GM19351 (cell line): ENCODE measurements around the gene ANP32A.

Source experiments
- ATAC-seq: cut with Tn5 transposase; IDR thresholded peaks from one replicate; pipeline ENCODE4 v1.9.1; 2021; ENCODE audit warnings: mild to moderate bottlenecking, moderate library complexity; ENCODE audit not compliant: unreplicated experiment

The ANP32A gene

GRCh38 chr15:68784206-68784605 lies 36.5 kb downstream of the ANP32A start:
- no peak for ATAC-seq

DNA sequence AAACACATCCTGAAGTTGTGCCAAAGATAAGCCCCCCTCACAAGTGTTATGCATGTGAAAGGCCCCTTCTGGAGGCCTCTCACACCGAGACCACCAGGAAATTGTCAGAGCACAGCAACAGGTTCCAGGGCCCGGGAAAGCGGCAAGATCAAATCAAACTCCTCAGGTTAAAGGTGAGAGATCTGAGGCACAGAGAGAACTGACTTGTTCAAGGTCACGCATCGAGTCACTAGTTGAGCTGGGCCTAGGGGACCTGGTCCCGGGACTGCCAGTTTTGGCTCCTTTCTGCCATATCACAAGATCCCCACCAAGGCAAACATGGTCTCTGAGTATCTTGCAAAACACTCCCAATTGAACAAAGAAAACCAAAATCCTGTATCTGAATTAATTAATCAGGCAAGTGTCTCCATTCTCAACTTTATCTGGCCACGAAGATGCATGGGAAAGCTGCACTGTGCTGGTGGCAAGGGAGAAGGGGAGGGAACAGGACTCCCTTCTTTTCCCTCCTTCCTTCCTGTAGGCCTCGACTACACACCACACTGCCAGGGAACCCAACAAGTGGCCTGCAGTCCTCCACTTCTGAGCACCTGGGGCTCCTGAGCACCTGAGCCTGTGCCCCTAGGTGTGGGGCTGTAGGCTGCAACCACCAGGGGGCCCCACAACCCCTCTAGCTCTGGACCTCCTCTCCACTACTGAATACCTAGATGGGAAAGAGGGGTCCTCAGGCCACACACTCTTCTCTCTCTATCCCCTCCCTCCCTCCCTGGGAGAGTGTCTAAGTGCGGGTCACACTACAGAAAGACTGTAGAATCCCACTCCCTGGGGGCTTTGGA lies 37.3 kb downstream of the ANP32A start:
- no peak for ATAC-seq

DNA sequence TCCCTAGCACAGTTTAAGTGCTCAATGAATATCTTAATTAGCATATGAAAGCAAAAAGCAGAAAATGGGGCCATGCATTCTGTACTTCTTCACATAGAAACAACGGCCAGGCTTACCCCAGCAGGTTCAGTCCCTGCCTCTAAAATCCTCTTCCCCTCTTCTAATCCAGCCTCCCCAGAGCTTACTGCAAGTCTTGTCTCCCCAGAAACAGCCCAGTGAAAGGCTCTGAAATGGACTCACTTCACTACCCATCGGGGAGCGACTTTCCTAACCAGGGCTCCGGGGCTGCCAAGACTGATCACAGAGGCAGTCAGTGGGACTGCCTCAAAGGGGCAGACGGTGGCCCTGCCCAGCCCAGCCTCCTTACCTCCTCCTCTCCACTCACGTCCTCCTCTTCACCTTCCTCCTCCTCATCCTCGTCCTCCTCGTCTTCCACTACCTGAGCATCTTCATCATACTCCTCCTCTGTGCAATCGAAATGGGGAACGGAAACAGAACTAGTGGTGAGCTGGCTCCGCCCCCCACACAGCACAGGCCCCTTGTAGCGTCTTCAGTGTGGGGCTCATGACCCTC lies 38.0 kb downstream of the ANP32A start:
- ATAC-seq = no peak

GRCh38 chr15:68781766-68782588 lies 38.7 kb downstream of the ANP32A start:
- no peak for ATAC-seq

GRCh38 chr15:68781217-68781616 lies 39.5 kb downstream of the ANP32A start:
- no peak for ATAC-seq

- ATAC-seq = no peak
Observed at GRCh38 chr15:68778876-68779275, 41.8 kb downstream of the ANP32A start.

DNA sequence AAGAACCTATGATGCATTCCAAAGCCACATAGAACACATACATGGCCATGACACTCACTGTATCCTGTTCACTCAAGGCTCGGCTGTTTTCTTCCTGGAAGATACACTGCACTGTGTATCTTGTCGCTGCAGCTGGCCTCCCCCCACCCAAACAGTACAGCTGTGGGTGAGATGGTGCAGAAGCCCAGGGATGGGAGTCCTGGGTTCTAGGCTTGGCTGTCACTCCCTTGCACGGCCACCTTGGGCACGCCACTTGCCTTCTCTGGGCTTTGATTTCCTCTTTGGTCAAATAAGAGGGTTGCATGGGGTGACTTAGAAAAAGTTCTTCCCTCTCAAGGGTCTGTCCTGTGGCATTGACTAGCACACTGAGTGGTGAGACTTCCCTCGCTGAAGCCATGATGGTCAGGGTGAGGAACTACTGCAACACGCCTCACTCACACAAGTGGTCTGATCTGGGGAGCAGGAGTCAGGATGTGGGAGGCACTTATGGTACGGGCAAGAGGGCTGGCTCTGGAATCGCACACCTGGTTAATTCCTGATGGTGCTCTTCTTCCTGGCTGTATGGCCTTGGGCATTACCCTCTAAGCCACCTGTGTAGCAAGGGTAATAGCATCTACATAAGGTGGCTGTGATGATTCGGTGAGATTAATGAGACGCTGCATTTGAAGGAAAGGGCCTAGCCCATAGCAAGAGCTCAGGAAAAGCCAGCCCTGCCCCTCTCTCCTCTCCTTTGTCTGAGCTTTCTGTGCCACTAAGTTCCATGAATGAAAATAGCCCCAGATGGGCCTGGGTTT lies 44.0 kb downstream of the ANP32A start:
- ATAC-seq = no peak

DNA sequence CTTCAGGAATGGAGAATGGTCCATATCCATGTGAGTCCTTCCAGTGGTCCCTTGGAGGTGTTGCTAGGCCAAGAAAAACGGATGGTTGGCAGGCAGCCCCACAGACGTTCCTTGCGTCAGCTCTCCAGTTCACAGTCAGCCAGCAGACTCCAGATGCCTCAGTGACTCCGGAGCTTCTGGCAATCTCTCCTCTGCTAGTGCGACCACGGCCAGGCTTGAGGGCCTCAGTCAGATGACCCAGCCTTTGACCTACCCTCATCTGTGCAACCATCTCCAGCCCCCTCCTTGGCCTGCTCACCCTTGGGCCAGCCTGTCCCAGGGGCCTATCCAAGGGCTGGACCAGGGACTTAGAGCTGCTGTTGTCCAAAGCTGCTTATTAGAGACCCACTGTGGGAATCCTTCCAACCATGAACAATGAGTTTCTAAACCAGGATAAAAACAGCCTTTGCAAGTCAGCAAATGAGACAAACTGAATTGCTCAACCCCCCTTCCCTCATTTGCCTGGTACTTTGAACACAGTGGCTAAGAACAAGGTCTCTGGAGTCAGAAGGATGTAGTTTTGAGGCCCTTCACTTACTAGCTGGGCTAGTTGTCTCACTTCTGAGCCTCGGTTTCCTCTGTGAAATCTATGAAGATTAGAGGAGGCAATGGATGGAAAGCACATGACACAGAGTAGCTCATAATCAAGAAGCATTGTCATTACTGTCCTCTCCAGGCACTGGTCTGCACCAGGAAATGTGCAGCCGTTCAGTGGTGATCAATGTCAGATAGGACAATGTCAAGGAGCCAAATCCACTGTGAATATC lies 44.8 kb downstream of the ANP32A start:
- ATAC-seq = no peak

- ATAC-seq = no peak
Observed at GRCh38 chr15:68775236-68775577, 45.5 kb downstream of the ANP32A start.

DNA sequence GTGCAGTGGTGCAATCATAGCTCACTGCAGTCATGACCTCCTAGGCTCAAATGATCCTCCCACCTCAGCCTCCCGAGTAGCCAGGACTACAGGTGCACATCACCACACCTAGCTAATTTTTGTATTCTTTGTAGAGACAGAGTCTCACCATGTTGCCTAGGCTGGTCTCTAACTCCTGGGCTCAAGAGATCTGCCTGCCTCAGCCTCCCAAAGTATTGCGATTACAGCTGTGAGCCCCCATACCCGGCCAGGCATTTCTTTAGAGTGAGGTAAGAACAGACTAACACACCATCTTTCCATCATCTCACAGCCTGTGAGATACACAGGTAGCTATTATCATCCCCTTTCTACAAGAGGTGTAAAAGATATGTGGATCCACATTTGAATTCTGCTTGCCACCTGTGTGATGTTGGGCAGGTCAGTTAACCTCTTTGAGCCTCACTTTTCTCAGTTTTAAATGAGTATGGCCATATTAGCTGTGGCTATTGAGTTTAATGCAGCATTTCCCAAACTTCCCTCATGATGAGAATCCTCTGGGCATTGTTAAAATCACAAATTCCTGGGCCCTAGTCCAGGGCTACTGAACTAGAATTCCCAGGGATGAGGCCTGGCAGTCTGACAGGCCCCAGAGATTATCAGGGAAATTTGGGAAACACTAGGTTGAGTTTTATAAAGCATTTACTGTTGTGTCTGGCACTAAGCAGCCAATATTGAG lies 46.0 kb downstream of the ANP32A start:
- no peak for ATAC-seq

DNA sequence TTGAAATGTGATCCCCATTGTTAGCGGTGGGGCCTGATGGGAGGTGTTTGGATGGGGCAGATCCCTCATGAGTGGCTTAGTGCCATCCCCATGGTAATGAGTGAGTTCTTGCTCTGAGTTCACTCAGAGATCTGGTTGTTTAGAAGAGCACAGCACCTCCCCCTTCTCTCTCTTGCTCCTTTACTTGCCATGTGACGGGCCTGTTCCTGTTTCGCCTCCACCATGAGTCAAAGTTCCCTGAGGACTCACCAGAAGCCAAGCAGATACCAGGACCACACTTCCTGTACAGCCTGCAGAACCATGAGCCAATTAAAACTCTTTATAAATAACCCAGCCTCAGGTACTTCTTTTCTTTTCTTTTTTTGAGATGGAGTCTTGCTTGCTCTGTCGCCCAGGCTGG lies 46.6 kb downstream of the ANP32A start:
- no peak for ATAC-seq

- no peak for ATAC-seq
Observed at GRCh38 chr15:68773036-68773435, 47.7 kb downstream of the ANP32A start.

- no peak for ATAC-seq
Observed at GRCh38 chr15:68770216-68770615, 50.5 kb downstream of the ANP32A start.

GRCh38 chr15:68769702-68770101 lies 51.0 kb downstream of the ANP32A start:
- ATAC-seq = no peak

DNA sequence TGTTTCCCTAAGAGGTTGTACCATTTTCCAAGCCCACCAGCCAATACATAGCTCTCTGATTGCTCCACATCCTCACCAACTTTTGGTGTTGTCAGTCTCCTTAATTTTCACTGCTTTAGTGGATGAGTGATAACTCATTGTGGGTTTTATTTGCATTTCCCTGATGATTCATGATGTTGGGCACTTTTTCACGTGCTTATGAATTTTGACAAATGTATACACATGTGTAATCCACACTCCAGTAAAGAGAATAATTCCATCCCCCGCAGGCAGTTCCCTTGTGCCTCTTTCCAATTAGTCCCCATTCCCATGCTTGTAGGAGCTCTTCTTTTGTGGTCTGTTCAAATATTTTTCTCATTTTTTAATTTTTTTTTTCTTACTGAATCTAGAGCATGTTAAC lies 52.4 kb downstream of the ANP32A start:
- ATAC-seq = no peak

GRCh38 chr15:68767833-68768232 lies 52.9 kb downstream of the ANP32A start:
- no peak for ATAC-seq

DNA sequence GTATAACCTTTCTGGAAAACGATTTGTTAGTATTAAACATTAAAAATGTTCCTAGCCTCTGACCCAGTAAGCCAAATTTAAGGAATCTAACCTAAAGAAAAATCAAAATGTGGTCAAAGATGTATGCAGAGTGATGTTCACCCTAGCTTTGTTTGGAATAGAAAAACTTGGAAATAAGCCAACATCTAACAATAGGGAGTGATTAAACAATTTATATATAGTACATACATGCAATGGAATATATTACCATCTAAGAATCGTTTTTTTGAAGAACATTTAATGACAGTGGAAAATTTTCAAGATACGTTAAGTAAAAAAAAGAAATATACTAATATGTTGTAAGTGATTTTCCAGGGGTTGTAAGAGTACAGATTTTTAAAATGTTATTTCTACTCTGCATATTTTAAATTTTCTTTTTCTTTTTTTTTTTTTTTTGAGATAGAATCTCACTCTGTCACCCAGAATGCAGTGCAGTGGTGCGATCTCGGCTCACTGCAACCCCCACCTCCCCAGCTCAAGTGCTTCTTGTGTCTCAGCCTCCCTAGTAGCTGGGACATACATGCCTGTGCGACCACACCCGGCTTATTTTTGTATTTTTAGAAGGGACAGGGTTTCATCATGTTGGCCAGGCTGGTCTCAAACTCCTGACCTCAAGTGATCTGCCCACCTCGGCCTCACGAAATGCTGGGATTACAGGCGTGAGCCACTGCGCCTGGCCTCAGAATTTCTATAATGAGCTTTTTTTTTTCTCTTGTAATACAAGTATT lies 54.9 kb downstream of the ANP32A start:
- ATAC-seq = no peak

- no peak for ATAC-seq
Observed at GRCh38 chr15:68764090-68764489, 56.6 kb downstream of the ANP32A start.

DNA sequence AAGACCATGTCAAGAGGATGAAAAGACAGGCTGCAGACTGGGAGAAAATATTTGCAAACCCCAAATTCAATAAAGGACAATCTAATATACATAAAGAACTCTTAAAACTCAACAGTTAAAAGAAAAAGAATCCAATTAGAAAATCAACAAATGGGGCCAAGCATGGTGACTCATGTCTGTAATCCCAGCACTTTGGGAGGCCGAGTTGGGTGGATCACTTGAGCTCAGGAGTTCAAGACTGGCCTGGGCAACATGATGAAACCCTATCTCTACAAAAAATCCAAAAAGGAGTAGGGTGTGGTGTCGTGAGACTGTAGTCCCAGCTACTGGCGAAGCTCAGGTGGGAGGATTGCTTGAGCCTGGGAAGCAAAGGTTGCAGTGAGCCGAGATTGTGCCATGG lies 57.6 kb downstream of the ANP32A start:
- ATAC-seq = no peak
